ENCODE results near the gene IRF3. TPM values are rescaled to one million over a fixed set of nuclear protein-coding genes. Genes with fewer than 3 reads are reported as not detected.
"Not testable (repeated sequence)": the region's sequence is repeated elsewhere in the genome, so short reads cannot be mapped to it uniquely, and the experiment has no call there.

IRF3 gene
- total RNA-seq, 1 donor from 2014 or later: 149 TPM

DNA sequence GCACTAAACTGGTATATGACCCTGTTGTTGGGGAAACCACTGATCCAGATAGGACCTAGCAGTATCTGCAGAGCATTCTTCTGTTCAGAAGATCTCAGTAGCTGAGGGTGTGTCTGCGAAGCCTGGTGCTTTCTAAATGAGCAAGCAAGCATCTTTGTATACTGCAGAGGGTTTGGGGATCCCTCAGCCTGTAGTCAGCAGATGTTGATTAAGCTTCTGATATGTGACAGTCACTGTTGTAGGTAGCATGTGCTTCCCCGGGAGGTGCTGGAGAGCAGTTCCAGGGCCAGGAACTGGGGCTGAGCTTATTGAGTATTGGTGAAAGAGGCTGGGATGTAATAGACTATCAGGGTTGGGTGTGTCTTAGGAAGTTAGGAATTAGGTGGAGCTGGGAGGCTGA is 22.2 kb downstream of the IRF3 start:
- H3K4me1 Mint-ChIP-seq (ENCODE audit: low read depth): peaks cover 46% of the 10 kb centered on the region
- peak overlapping the region; percentile 94 for H3K4me3 Mint-ChIP-seq
- no peaks in the 10 kb centered on the region for H3K27me3 Mint-ChIP-seq (ENCODE audit: insufficient read depth)
- peaks cover 16% of the 10 kb centered on the region for H3K36me3 Mint-ChIP-seq (ENCODE audit: low read depth)
- H3K27ac Mint-ChIP-seq: peak overlapping the region; percentile 79
- intact Hi-C loops (cut with micrococcal nuclease): loop anchor here (5.0 to 10.0 kb wide), 3 partner anchors 929 to 1281 kb away; partner anchors contain the start of genes MAMSTR, SYNGR4 and TMEM143
- H3K9me3 Mint-ChIP-seq: no peaks in the 10 kb centered on the region
- no peak for DNase-seq (ENCODE audit: low spot score)

GRCh38 chr19:49642492-49643035 is 23.1 kb downstream of the IRF3 start:
- peaks cover 16% of the 10 kb centered on the region for H3K36me3 Mint-ChIP-seq (ENCODE audit: low read depth)
- H3K27me3 Mint-ChIP-seq (ENCODE audit: insufficient read depth): no peaks in the 10 kb centered on the region
- peak overlapping the region; percentile 94 for H3K4me3 Mint-ChIP-seq
- peaks cover 54% of the 10 kb centered on the region for H3K4me1 Mint-ChIP-seq (ENCODE audit: low read depth)
- peak overlapping the region; percentile 90 for H3K27ac Mint-ChIP-seq
- DNase-seq (ENCODE audit: low spot score): no peak
- intact Hi-C loops (cut with micrococcal nuclease): loop anchor here (1.0 to 10.0 kb wide), 6 partner anchors 23 to 1280 kb away; partner anchors contain the start of genes BCL2L12, IRF3, MAMSTR and PNKP
- H3K9me3 Mint-ChIP-seq: no peaks in the 10 kb centered on the region

DNA sequence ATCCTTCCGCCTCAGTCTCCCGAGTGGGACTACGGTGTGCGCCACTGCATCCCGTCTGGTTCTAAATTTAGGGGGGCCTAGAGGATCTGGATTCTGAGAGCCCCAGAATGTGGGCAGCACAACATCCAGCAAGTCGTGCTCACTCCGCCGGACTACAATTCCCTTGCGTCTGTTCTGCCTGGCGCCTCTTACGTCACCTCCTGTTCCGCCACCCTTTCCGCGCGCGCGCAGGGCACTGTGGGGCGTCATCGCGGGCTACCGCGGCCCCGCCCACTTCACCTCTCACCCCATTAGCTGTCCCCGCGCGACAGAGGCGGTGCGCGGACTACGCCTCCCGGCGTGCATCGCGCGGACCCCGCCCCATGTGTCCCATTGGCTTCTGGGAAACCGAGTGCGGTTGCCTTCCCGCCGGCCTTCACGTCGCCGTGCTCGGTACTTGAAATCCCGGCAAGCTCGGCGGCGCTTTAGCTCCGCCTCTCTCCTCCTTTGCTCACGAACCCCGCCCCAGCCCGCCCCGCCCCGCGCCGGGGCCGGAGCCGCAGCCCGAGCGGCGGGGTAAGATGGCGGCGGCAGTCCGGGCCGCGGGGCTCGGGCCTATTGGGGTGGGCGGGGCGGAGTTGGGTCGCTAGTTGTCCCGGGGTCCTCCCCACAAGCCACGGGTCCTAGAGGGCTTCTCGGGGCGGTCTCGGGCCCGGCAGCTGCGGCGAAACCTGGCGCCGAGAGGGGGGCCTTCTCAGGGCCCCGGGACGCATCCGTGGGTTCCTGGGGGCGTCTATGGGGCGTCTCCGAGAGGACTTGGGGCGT is 23.8 kb downstream of the IRF3 start, which contains the start of gene SCAF1:
Gene SCAF1 (plus strand): TSS at position 522 of the 804 bp plus-strand sequence. CDS start 2,818 bp downstream, outside the sequence.
- Mint-ChIP-seq H3K9me3 (no peaks in the 10 kb centered on the region), H3K4me3 (peak within 1 kb of the TSS; percentile 94), H3K4me1 (ENCODE audit: low read depth) (peaks cover 55% of the 10 kb centered on the region), H3K27me3 (ENCODE audit: insufficient read depth) (no peaks in the 10 kb centered on the region), H3K36me3 (ENCODE audit: low read depth) (peaks cover 13% of the 10 kb centered on the region), H3K27ac (peak within 1 kb of the TSS; percentile 99)
- DNase-seq (ENCODE audit: low spot score): peak; percentile 100
- intact Hi-C loops (cut with micrococcal nuclease): loop anchor here (1.0 to 10.0 kb wide), 10 partner anchors 23 to 1280 kb away; partner anchors contain the start of genes AKT1S1, BCL2L12, DBP and IRF3

DNA sequence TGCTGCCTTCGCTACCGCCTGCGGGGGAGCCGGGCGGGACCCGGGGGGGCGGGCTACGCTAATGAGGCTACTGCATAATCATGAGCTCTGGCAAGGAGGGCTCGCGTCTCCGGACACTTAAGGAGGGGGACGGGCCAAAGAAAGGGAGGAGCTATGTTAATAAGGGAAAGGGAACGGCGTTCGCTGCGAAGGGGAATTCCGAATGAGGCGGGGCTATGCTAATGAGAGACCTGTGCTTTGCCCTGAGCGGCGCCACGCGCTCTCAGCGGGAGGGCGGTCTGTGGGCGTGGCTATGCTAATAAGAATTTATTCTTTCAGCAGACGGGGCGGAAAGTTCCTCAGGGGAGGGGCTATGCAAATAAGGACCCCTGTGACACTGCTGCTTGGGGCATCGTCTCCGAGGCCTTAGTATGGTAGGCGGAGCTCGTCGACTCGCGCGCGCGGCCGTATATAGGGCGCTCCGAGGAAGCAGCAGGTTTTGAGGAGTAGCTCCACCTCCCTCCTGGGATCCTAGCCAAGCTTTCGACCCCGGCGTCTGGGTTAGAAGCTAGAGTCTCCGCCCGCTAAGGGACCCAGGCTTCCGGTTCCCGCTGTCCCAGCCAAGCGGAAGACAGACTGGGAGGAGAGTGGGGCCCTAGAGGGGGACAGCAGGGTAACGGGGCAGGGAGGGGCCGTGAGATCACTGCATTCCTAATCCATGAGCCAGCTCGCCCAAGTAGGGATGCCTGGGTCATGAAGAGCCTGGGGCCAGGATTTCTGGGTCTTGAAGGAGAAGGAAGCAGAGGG is 25.4 kb downstream of the IRF3 start, which contains the start of gene RRAS:
Gene RRAS (minus strand): TSS at position 31 of the 786 bp plus-strand sequence. CDS start 45 bp downstream, outside the sequence.
- H3K4me3 Mint-ChIP-seq: peak within 1 kb of the TSS; percentile 94
- H3K27me3 Mint-ChIP-seq (ENCODE audit: insufficient read depth): no peaks in the 10 kb centered on the region
- peaks cover 55% of the 10 kb centered on the region for H3K4me1 Mint-ChIP-seq (ENCODE audit: low read depth)
- DNase-seq (ENCODE audit: low spot score): peak; percentile 100
- no peaks in the 10 kb centered on the region for H3K9me3 Mint-ChIP-seq
- peak within 1 kb of the TSS; percentile 99 for H3K27ac Mint-ChIP-seq
- H3K36me3 Mint-ChIP-seq (ENCODE audit: low read depth): peaks cover 8% of the 10 kb centered on the region
- intact Hi-C loops (cut with micrococcal nuclease): loop anchor here (1.0 to 10.0 kb wide), 15 partner anchors 36 to 1278 kb away; partner anchors contain the start of genes ALDH16A1, DBP, FUZ and JOSD2

GRCh38 chr19:49639401-49640112 is 26.1 kb downstream of the IRF3 start:
- Mint-ChIP-seq H3K4me3 (peak overlapping the region; percentile 77), H3K4me1 (ENCODE audit: low read depth) (peaks cover 53% of the 10 kb centered on the region), H3K9me3 (no peaks in the 10 kb centered on the region), H3K36me3 (ENCODE audit: low read depth) (peaks cover 6% of the 10 kb centered on the region), H3K27me3 (ENCODE audit: insufficient read depth) (no peaks in the 10 kb centered on the region), H3K27ac (peak overlapping the region; percentile 61)
- intact Hi-C loops (cut with micrococcal nuclease): loop anchor here (1.0 to 10.0 kb wide), 15 partner anchors 37 to 1277 kb away; partner anchors contain the start of genes ALDH16A1, DBP, FUZ and JOSD2
- DNase-seq (ENCODE audit: low spot score): no peak

GRCh38 chr19:49637821-49638738 is 27.6 kb downstream of the IRF3 start:
- peaks cover 38% of the 10 kb centered on the region for H3K4me1 Mint-ChIP-seq (ENCODE audit: low read depth)
- H3K4me3 Mint-ChIP-seq: peak overlapping the region; percentile 77
- DNase-seq (ENCODE audit: low spot score): no peak
- intact Hi-C loops (cut with micrococcal nuclease): no loop called here
- peak overlapping the region; percentile 45 for H3K27ac Mint-ChIP-seq
- H3K9me3 Mint-ChIP-seq: no peaks in the 10 kb centered on the region
- no peaks in the 10 kb centered on the region for H3K27me3 Mint-ChIP-seq (ENCODE audit: insufficient read depth)
- H3K36me3 Mint-ChIP-seq (ENCODE audit: low read depth): no peaks in the 10 kb centered on the region

DNA sequence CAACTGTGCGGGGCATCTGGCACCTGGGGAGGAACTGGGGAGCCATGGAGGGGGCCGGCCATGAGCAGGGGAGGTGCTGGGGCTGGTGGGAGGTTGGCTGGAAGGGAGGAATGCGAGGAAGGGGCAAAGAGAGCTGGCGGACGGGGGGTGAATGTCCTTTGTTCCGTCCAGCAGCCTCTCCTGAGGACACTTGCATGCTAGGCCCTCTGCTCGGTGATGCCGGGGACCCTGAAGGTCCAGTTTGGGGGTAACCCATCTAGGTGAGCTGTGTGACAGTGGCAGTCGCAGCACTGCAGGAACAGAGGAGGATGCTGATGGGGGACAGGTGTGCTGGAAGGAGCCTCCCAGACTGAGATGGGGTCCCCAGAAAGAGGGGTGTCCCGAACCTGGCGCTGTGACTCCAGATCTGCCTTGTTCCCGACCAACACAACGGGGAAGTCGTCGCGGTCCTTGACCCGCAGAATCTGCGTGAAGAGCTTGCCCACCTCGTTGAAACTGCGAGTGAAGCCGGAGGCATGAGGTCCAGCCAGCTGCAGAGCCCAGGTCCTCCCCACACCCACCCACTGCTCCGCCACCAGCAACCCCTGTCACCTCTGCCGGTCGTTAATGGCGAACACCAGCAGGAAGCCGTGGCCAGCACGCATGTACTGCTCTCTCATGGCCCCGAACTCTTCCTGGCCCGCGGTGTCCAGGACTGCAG is 29.3 kb downstream of the IRF3 start:
- Mint-ChIP-seq H3K9me3 (no peaks in the 10 kb centered on the region), H3K4me1 (ENCODE audit: low read depth) (peaks cover 27% of the 10 kb centered on the region), H3K4me3 (no peak overlapping the region), H3K27me3 (ENCODE audit: insufficient read depth) (no peaks in the 10 kb centered on the region), H3K36me3 (ENCODE audit: low read depth) (no peaks in the 10 kb centered on the region), H3K27ac (no peak overlapping the region)
- intact Hi-C loops (cut with micrococcal nuclease): no loop called here
- no peak for DNase-seq (ENCODE audit: low spot score)

DNA sequence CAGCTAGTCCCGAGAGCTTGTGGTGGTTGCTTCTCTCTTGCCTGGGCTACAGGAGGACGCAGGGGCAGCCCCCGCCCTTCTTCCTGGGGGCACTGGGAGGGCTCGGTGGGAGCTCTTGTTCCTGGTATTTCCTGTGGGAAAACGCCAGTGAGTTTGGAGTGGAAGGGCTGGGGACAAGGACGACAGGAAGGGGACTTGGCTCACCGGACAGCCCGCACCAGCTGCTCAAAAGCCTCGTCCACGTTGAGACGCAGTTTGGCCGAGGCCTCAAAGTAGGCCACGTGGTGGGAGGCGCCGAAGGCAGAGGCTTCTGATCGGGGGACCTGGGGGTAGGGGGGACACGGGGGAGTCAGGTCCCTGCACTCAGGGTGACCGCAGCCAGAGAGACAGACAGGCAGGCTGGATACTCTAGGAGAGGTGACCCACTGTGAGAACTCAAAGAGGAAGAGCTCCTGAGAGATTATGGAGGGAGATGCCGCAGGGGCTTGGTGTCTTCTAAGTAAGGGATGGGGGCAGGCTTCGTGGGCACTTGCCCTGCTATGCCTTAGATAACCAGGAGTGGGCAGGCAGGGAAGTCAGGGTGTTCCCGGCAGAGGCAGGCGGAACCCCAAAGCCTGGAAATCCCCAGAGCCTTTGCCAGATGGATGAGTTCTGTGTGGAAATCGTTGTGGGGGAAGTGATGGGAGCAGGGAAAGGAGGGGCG is 30.0 kb downstream of the IRF3 start:
- Mint-ChIP-seq H3K27ac (no peak overlapping the region), H3K36me3 (ENCODE audit: low read depth) (no peaks in the 10 kb centered on the region), H3K4me1 (ENCODE audit: low read depth) (peaks cover 25% of the 10 kb centered on the region), H3K27me3 (ENCODE audit: insufficient read depth) (no peaks in the 10 kb centered on the region), H3K9me3 (no peaks in the 10 kb centered on the region), H3K4me3 (no peak overlapping the region)
- DNase-seq (ENCODE audit: low spot score): no peak
- intact Hi-C loops (cut with micrococcal nuclease): no loop called here

GRCh38 chr19:49633273-49633672 is 32.4 kb downstream of the IRF3 start:
- H3K9me3 Mint-ChIP-seq; H3K27ac Mint-ChIP-seq; H3K4me3 Mint-ChIP-seq; H3K36me3 Mint-ChIP-seq (ENCODE audit: low read depth); H3K4me1 Mint-ChIP-seq (ENCODE audit: low read depth); H3K27me3 Mint-ChIP-seq (ENCODE audit: insufficient read depth); intact Hi-C loops (cut with micrococcal nuclease); DNase-seq (ENCODE audit: low spot score): not testable (repeated sequence)

- no peak overlapping the region for H3K4me3 Mint-ChIP-seq
- no peaks in the 10 kb centered on the region for H3K9me3 Mint-ChIP-seq
- H3K27ac Mint-ChIP-seq: no peak overlapping the region
- intact Hi-C loops (cut with micrococcal nuclease): no loop called here
- H3K36me3 Mint-ChIP-seq (ENCODE audit: low read depth): peaks cover 4% of the 10 kb centered on the region
- no peak for DNase-seq (ENCODE audit: low spot score)
- H3K27me3 Mint-ChIP-seq (ENCODE audit: insufficient read depth): no peaks in the 10 kb centered on the region
- peaks cover 1% of the 10 kb centered on the region for H3K4me1 Mint-ChIP-seq (ENCODE audit: low read depth)
Observed at GRCh38 chr19:49632576-49632975, 33.1 kb downstream of the IRF3 start.
